ENCODE results near the gene ADD2.

ADD2 gene

GRCh38 chr2:70703900-70704549, 64.0 kb downstream of the ADD2 start:
- H3K27ac Mint-ChIP-seq: no peak overlapping the region
- no peaks in the 10 kb centered on the region for H3K4me1 Mint-ChIP-seq (ENCODE audit: low read depth)
- no peaks in the 10 kb centered on the region for H3K36me3 Mint-ChIP-seq (ENCODE audit: low read depth)
- H3K4me3 Mint-ChIP-seq: no peak overlapping the region
- DNase-seq (ENCODE audit: low spot score): no peak
- H3K27me3 Mint-ChIP-seq (ENCODE audit: low read depth): peaks cover 4% of the 10 kb centered on the region
- no peaks in the 10 kb centered on the region for H3K9me3 Mint-ChIP-seq

- no peak for DNase-seq (ENCODE audit: low spot score)
- no peak overlapping the region for H3K4me3 Mint-ChIP-seq
- no peaks in the 10 kb centered on the region for H3K36me3 Mint-ChIP-seq (ENCODE audit: low read depth)
- no peaks in the 10 kb centered on the region for H3K9me3 Mint-ChIP-seq
- no peaks in the 10 kb centered on the region for H3K4me1 Mint-ChIP-seq (ENCODE audit: low read depth)
- H3K27ac Mint-ChIP-seq: no peak overlapping the region
- H3K27me3 Mint-ChIP-seq (ENCODE audit: low read depth): peaks cover 4% of the 10 kb centered on the region
Measured at GRCh38 chr2:70702711-70703395, 65.1 kb downstream of the ADD2 start.

- Mint-ChIP-seq H3K27me3 (ENCODE audit: low read depth) (peaks cover 4% of the 10 kb centered on the region), H3K4me3 (no peak overlapping the region), H3K4me1 (ENCODE audit: low read depth) (no peaks in the 10 kb centered on the region), H3K36me3 (ENCODE audit: low read depth) (no peaks in the 10 kb centered on the region), H3K9me3 (no peaks in the 10 kb centered on the region), H3K27ac (no peak overlapping the region)
- no peak for DNase-seq (ENCODE audit: low spot score)
Measured at GRCh38 chr2:70698847-70699246, 69.2 kb downstream of the ADD2 start.

- no peak overlapping the region for H3K4me3 Mint-ChIP-seq
- no peaks in the 10 kb centered on the region for H3K9me3 Mint-ChIP-seq
- H3K4me1 Mint-ChIP-seq (ENCODE audit: low read depth): no peaks in the 10 kb centered on the region
- DNase-seq (ENCODE audit: low spot score): no peak
- H3K27me3 Mint-ChIP-seq (ENCODE audit: low read depth): peaks cover 4% of the 10 kb centered on the region
- no peaks in the 10 kb centered on the region for H3K36me3 Mint-ChIP-seq (ENCODE audit: low read depth)
- H3K27ac Mint-ChIP-seq: no peak overlapping the region
Measured at GRCh38 chr2:70697603-70698383, 70.2 kb downstream of the ADD2 start.

GRCh38 chr2:70696142-70696541, 71.9 kb downstream of the ADD2 start:
- peaks cover 4% of the 10 kb centered on the region for H3K27me3 Mint-ChIP-seq (ENCODE audit: low read depth)
- no peaks in the 10 kb centered on the region for H3K4me1 Mint-ChIP-seq (ENCODE audit: low read depth)
- no peaks in the 10 kb centered on the region for H3K9me3 Mint-ChIP-seq
- no peak for DNase-seq (ENCODE audit: low spot score)
- H3K27ac Mint-ChIP-seq: no peak overlapping the region
- no peaks in the 10 kb centered on the region for H3K36me3 Mint-ChIP-seq (ENCODE audit: low read depth)
- no peak overlapping the region for H3K4me3 Mint-ChIP-seq

- Mint-ChIP-seq H3K4me3 (no peak overlapping the region), H3K27ac (no peak overlapping the region), H3K9me3 (no peaks in the 10 kb centered on the region), H3K27me3 (ENCODE audit: low read depth) (no peaks in the 10 kb centered on the region), H3K4me1 (ENCODE audit: low read depth) (no peaks in the 10 kb centered on the region), H3K36me3 (ENCODE audit: low read depth) (no peaks in the 10 kb centered on the region)
- no peak for DNase-seq (ENCODE audit: low spot score)
Measured at GRCh38 chr2:70692256-70692655, 75.7 kb downstream of the ADD2 start.

GRCh38 chr2:70691497-70692140, 76.4 kb downstream of the ADD2 start:
- Mint-ChIP-seq H3K27ac (no peak overlapping the region), H3K27me3 (ENCODE audit: low read depth) (no peaks in the 10 kb centered on the region), H3K36me3 (ENCODE audit: low read depth) (no peaks in the 10 kb centered on the region), H3K4me1 (ENCODE audit: low read depth) (no peaks in the 10 kb centered on the region), H3K9me3 (no peaks in the 10 kb centered on the region), H3K4me3 (no peak overlapping the region)
- no peak for DNase-seq (ENCODE audit: low spot score)

- H3K4me1 Mint-ChIP-seq (ENCODE audit: low read depth): no peaks in the 10 kb centered on the region
- no peak overlapping the region for H3K27ac Mint-ChIP-seq
- H3K36me3 Mint-ChIP-seq (ENCODE audit: low read depth): no peaks in the 10 kb centered on the region
- no peak overlapping the region for H3K4me3 Mint-ChIP-seq
- no peaks in the 10 kb centered on the region for H3K27me3 Mint-ChIP-seq (ENCODE audit: low read depth)
- H3K9me3 Mint-ChIP-seq: no peaks in the 10 kb centered on the region
- DNase-seq (ENCODE audit: low spot score): no peak
Measured at GRCh38 chr2:70690846-70691245, 77.2 kb downstream of the ADD2 start.

GRCh38 chr2:70688427-70688826, 79.6 kb downstream of the ADD2 start:
- no peak overlapping the region for H3K27ac Mint-ChIP-seq
- H3K9me3 Mint-ChIP-seq: no peaks in the 10 kb centered on the region
- no peak for DNase-seq (ENCODE audit: low spot score)
- no peaks in the 10 kb centered on the region for H3K36me3 Mint-ChIP-seq (ENCODE audit: low read depth)
- H3K4me1 Mint-ChIP-seq (ENCODE audit: low read depth): no peaks in the 10 kb centered on the region
- no peaks in the 10 kb centered on the region for H3K27me3 Mint-ChIP-seq (ENCODE audit: low read depth)
- H3K4me3 Mint-ChIP-seq: no peak overlapping the region

- H3K27ac Mint-ChIP-seq: no peak overlapping the region
- no peaks in the 10 kb centered on the region for H3K27me3 Mint-ChIP-seq (ENCODE audit: low read depth)
- DNase-seq (ENCODE audit: low spot score): no peak
- H3K9me3 Mint-ChIP-seq: no peaks in the 10 kb centered on the region
- no peaks in the 10 kb centered on the region for H3K4me1 Mint-ChIP-seq (ENCODE audit: low read depth)
- H3K4me3 Mint-ChIP-seq: no peak overlapping the region
- no peaks in the 10 kb centered on the region for H3K36me3 Mint-ChIP-seq (ENCODE audit: low read depth)
Measured at GRCh38 chr2:70687461-70687795, 80.6 kb downstream of the ADD2 start.

GRCh38 chr2:70686577-70687460, 81.2 kb downstream of the ADD2 start:
- Mint-ChIP-seq H3K27me3 (ENCODE audit: low read depth) (no peaks in the 10 kb centered on the region), H3K4me3 (no peak overlapping the region), H3K9me3 (no peaks in the 10 kb centered on the region), H3K27ac (no peak overlapping the region), H3K4me1 (ENCODE audit: low read depth) (no peaks in the 10 kb centered on the region), H3K36me3 (ENCODE audit: low read depth) (no peaks in the 10 kb centered on the region)
- DNase-seq (ENCODE audit: low spot score): no peak

- H3K9me3 Mint-ChIP-seq: no peaks in the 10 kb centered on the region
- no peak overlapping the region for H3K4me3 Mint-ChIP-seq
- H3K36me3 Mint-ChIP-seq (ENCODE audit: low read depth): no peaks in the 10 kb centered on the region
- no peaks in the 10 kb centered on the region for H3K27me3 Mint-ChIP-seq (ENCODE audit: low read depth)
- DNase-seq (ENCODE audit: low spot score): no peak
- H3K4me1 Mint-ChIP-seq (ENCODE audit: low read depth): no peaks in the 10 kb centered on the region
- no peak overlapping the region for H3K27ac Mint-ChIP-seq
Measured at GRCh38 chr2:70685771-70686171, 82.2 kb downstream of the ADD2 start.

- Mint-ChIP-seq H3K4me1 (ENCODE audit: low read depth) (no peaks in the 10 kb centered on the region), H3K4me3 (no peak overlapping the region), H3K27me3 (ENCODE audit: low read depth) (peaks cover 2% of the 10 kb centered on the region), H3K27ac (no peak overlapping the region), H3K36me3 (ENCODE audit: low read depth) (no peaks in the 10 kb centered on the region), H3K9me3 (no peaks in the 10 kb centered on the region)
- DNase-seq (ENCODE audit: low spot score): no peak
Measured at GRCh38 chr2:70684846-70685622, 83.0 kb downstream of the ADD2 start.

Measured in T-helper 2 cell treated with Interferon-gamma antibody and Interleukin-4, amounts not matched to agents 5 μg/mL and 100 μg/mL, for 36 hours (primary cell).